Cardiac muscle cell (in vitro differentiated cells and primary cell): ENCODE results near the gene MBOAT1. TPM values are rescaled to one million over a fixed set of nuclear protein-coding genes. Genes with fewer than 3 reads are reported as not detected.

Experiments used
- DNase-seq, 2 donors: peaks; one replicate each; pipeline versions ENCODE4 v3.0.0 to v3.0.0-alpha.2; 2010 to 2017; ENCODE audit warnings: low read depth in 1 of 2, low spot score in 1 of 2
- H3K27ac ChIP-seq: fragments of 200-600 bp; sonication (generic); 2 replicates; pipeline ENCODE4 v1.5.1; 2016
- H3K27me3 ChIP-seq: fragments of 200-600 bp; sonication (generic); 2 replicates; pipeline ENCODE4 v1.6.0; 2016; ENCODE audit warnings: control low read depth
- H3K36me3 ChIP-seq: fragments of 200-600 bp; sonication (generic); 2 replicates; pipeline ENCODE4 v1.5.1; 2016; ENCODE audit warnings: control low read depth
- H3K4me1 ChIP-seq: fragments of 200-600 bp; sonication (generic); 2 replicates; pipeline ENCODE4 v1.8.1; 2017; ENCODE audit warnings: low read depth, mild to moderate bottlenecking, mixed run types
- H3K4me3 ChIP-seq: fragments of 200-600 bp; sonication (generic); 2 replicates; pipeline ENCODE4 v1.5.1; 2016; ENCODE audit warnings: mild to moderate bottlenecking
- H3K9me3 ChIP-seq: fragments of 200-600 bp; sonication (generic); 2 replicates; pipeline ENCODE4 v1.5.1; 2017; ENCODE audit warnings: low read depth, mild to moderate bottlenecking, control low read depth
- polyA plus RNA-seq: library from polyadenylated mRNA; unstranded; fragments of >200 nt; fragmentation: Nextera tagmentation; extraction: Ambion mirVana; gene quantifications from 2 replicates; pipeline ENCODE4 v1.2.1, GENCODE V29; 2016
- total RNA-seq: library from RNA; depleted of rRNA; stranded (reverse); fragments of >200 nt; gene quantifications from 2 replicates; pipeline ENCODE4 v1.2.3, GENCODE V29; 2016
- TF ChIP-seq, protein P1 (sequence below): IDR thresholded peaks from 2 replicates; pipeline ENCODE4 v1.5.1; 2012; ENCODE audit warnings: low read depth, mild to moderate bottlenecking, low read length

Gene MBOAT1
- total and polyA plus RNA-seq, 2 experiments from 2014 or later = 7.5 to 15.5 TPM

DNA sequence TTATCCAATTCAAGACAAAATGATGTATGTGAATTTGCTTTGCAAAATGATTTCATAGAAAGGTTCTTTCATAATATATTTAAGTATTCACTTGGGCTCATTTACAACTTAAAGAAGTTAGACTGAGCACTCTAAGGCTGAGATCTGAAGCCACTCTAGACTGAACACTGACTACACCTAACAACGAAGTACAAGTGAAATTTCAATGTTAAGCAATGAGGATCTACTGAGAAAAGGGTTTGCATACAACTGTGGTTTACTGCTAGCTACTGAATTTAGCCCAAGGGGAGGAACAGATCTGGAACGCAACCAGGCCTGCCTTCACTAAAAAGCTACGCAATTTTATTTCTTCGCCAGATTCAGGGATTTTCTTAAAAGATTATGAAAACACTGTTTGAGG lies 106.4 kb downstream of the MBOAT1 start:
- Histone ChIP-seq H3K4me3 (no peak overlapping the region), H3K4me1 (peaks cover 18% of the 10 kb centered on the region), H3K27ac (no peak overlapping the region), H3K27me3 (no peaks in the 10 kb centered on the region), H3K36me3 (no peaks in the 10 kb centered on the region), H3K9me3 (no peaks in the 10 kb centered on the region)
- DNase-seq = no peak
- TF ChIP-seq, protein P1, sequence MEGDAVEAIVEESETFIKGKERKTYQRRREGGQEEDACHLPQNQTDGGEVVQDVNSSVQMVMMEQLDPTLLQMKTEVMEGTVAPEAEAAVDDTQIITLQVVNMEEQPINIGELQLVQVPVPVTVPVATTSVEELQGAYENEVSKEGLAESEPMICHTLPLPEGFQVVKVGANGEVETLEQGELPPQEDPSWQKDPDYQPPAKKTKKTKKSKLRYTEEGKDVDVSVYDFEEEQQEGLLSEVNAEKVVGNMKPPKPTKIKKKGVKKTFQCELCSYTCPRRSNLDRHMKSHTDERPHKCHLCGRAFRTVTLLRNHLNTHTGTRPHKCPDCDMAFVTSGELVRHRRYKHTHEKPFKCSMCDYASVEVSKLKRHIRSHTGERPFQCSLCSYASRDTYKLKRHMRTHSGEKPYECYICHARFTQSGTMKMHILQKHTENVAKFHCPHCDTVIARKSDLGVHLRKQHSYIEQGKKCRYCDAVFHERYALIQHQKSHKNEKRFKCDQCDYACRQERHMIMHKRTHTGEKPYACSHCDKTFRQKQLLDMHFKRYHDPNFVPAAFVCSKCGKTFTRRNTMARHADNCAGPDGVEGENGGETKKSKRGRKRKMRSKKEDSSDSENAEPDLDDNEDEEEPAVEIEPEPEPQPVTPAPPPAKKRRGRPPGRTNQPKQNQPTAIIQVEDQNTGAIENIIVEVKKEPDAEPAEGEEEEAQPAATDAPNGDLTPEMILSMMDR = no peak

DNA sequence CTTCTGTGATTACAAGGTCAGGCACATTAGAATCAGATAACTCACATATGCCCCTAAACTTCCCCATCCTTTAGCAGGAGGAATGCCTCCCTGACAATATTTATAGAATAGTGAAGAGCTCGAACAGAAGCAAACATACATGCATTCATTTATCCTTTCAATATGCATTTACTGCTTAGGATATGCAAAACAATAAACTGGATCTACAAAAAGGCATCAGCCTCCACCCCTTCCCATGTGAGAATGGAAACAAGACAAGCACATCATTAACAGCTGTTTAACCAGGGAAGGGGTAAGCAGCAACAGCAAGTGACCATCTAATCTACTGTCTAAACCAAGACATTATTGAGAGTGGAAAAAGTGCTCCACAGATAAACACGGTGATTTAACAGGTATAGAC lies 107.6 kb downstream of the MBOAT1 start:
- H3K4me1 ChIP-seq = peaks cover 17% of the 10 kb centered on the region
- TF ChIP-seq, protein P1 = no peak
- H3K27ac ChIP-seq = no peak overlapping the region
- no peaks in the 10 kb centered on the region for H3K36me3 ChIP-seq
- no peak for DNase-seq
- no peaks in the 10 kb centered on the region for H3K9me3 ChIP-seq
- H3K27me3 ChIP-seq = no peaks in the 10 kb centered on the region
- H3K4me3 ChIP-seq = no peak overlapping the region

DNA sequence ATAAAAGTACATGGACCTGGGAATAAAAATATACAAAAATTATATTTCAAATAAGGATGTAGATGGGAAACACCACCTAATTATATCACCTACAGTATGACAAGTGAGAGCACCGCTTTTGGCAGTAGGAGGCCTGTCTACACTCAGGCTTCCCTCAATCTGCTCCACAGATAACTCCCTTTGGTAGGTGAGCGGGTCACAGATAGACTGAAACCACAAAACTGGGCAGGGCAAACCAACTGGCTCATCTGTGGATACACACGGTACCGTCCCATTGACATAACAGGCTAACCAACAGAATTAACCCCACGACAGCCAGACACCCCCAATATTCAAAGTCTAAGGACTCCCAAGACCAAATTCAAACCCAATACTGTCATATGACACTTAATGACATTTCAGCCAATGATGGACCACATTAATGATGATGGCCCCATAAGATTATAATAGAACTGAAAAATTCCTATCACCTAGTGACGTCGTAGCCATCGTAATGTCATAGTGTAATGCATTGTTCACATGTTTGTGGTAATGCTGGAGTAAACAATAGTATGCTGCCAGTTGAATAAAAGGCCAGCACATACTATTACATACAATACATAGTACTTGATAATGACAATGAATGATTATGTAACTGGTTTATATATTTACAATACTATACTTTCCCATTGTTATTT lies 109.7 kb downstream of the MBOAT1 start:
- H3K27me3 ChIP-seq = no peaks in the 10 kb centered on the region
- peaks cover 12% of the 10 kb centered on the region for H3K4me1 ChIP-seq
- H3K27ac ChIP-seq = peak overlapping the region; percentile 8
- TF ChIP-seq, protein P1 = no peak
- no peaks in the 10 kb centered on the region for H3K9me3 ChIP-seq
- no peaks in the 10 kb centered on the region for H3K36me3 ChIP-seq
- no peak for DNase-seq
- no peak overlapping the region for H3K4me3 ChIP-seq

DNA sequence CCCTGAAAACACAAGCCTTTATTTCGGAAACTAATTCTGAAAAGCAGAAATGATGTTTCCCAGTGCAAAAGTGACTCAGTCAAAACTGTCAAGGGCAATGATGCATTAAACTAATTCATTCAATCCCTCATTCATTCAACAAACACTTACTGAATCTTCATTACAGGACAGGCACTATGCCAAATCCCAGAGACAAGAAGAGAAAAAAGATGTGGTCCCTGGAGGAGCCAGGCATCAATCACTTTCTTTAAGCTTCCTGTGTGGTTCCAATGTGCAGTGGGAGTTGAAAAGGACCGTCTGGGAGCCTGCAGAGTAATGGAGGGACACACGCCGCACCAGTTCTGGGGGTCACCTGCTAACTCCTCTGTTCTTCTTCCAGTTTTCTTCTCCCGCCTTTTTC lies 113.1 kb downstream of the MBOAT1 start:
- Histone ChIP-seq H3K36me3 (no peaks in the 10 kb centered on the region), H3K9me3 (no peaks in the 10 kb centered on the region), H3K27ac (peak overlapping the region; percentile 10), H3K4me3 (no peak overlapping the region), H3K4me1 (peaks cover 12% of the 10 kb centered on the region), H3K27me3 (no peaks in the 10 kb centered on the region)
- no peak for DNase-seq
- TF ChIP-seq, protein P1 = no peak

DNA sequence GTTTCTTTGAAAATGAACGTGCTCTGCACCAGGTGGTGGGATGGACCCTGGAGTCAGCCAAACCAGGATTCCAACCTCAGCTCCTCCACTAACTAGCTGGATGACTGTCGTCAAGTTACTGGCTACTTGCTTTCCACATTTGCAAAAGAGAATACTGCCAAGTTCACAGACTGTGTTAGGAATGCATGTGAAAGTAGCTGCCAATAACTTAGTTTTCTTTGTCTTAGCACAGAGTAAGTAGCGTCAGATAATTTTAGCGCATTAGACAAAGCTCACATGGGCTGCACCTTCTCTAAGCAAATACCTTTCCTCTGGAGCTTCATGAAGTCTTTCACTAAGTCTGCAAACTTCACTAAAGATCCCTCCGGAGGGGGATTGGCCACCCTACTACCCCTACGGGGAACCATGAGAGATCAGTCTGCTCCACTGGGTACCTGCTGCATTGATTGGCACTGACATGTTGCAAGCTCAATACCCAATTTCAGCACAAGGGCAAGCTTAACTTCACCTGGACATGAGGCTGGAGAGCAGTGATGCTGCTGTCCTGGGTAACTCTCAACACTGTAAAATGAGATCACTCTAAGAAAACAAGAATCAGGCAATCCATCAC lies 113.9 kb downstream of the MBOAT1 start:
- Histone ChIP-seq H3K4me1 (peaks cover 20% of the 10 kb centered on the region), H3K4me3 (no peak overlapping the region), H3K27me3 (no peaks in the 10 kb centered on the region), H3K9me3 (no peaks in the 10 kb centered on the region), H3K27ac (peak overlapping the region; percentile 10), H3K36me3 (no peaks in the 10 kb centered on the region)
- peak in 1 of 2 donors; percentile 13 for DNase-seq
- TF ChIP-seq, protein P1 = no peak
